ENCODE data around the gene GATD1.

- TF ChIP-seq POLR2AphosphoS5 (IDR thresholded peaks at IDR 0.05; ENCODE audit: borderline replicate concordance, low read depth, low read length) (no peak), EZH2 (IDR thresholded peaks at IDR 0.05) (no peak)
These were observed 50.7 kb downstream of the GATD1 start for GRCh38 chr11:726278-727220.
